Neural progenitor cell (in vitro differentiated cells): Measurements from ENCODE around the gene ADGRD1. TPM values are rescaled to one million over a fixed set of nuclear protein-coding genes. Genes with fewer than 3 reads are reported as not detected.

Experiments used
- DNase-seq: peaks from one replicate; pipeline ENCODE4 v3.0.0-alpha.2; 2016; ENCODE audit warnings: low spot score
- H2AFZ ChIP-seq: fragments of 200-600 bp; sonication (generic); replicated peaks from 2 replicates; pipeline ENCODE4 v1.6.1; 2016; ENCODE audit warnings: antibody characterized with exemption
- H3F3A ChIP-seq: fragments of 200-600 bp; sonication (generic); 2 replicates; pipeline ENCODE4 v1.6.1; 2016; ENCODE audit warnings: antibody characterized with exemption, low read depth
- H3K27ac ChIP-seq: fragments of 200-600 bp; sonication (generic); 2 replicates; pipeline ENCODE4 v1.5.1; 2016; ENCODE audit warnings: mild to moderate bottlenecking
- H3K27me3 ChIP-seq: fragments of 200-600 bp; sonication (generic); 2 replicates; pipeline ENCODE4 v1.6.1; 2016; ENCODE audit warnings: mild to moderate bottlenecking, moderate library complexity
- H3K36me3 ChIP-seq: fragments of 200-600 bp; sonication (generic); 2 replicates; pipeline ENCODE4 v1.5.1; 2016
- H3K4me1 ChIP-seq: fragments of 200-600 bp; sonication (generic); 2 replicates; pipeline ENCODE4 v1.6.1; 2016; ENCODE audit warnings: mixed run types
- H3K4me2 ChIP-seq: fragments of 200-600 bp; sonication (generic); 2 replicates; pipeline ENCODE4 v1.6.1; 2016
- H3K4me3 ChIP-seq: fragments of 200-600 bp; sonication (generic); 2 replicates; pipeline ENCODE4 v1.5.1; 2016
- H3K79me2 ChIP-seq: fragments of 200-600 bp; sonication (generic); 2 replicates; pipeline ENCODE4 v1.6.1; 2016; ENCODE audit warnings: low read depth
- H3K9ac ChIP-seq: fragments of 200-600 bp; sonication (generic); 2 replicates; pipeline ENCODE4 v1.6.1; 2016
- H3K9me3 ChIP-seq: fragments of 200-600 bp; sonication (generic); 2 replicates; pipeline ENCODE4 v1.5.1; 2016; ENCODE audit warnings: low read depth
- H4K20me1 ChIP-seq: fragments of 200-600 bp; sonication (generic); 2 replicates; pipeline ENCODE4 v1.6.1; 2016; ENCODE audit warnings: low read depth
- H3K27ac Mint-ChIP-seq: 3 replicates; pipeline ENCODE4 v1.8.0; 2021; ENCODE audit warnings: mixed read lengths
- H3K27me3 Mint-ChIP-seq: 2 replicates; pipeline ENCODE4 v1.8.0; 2022; ENCODE audit warnings: low read depth, mild to moderate bottlenecking, inconsistent platforms, moderate library complexity, mixed read lengths; ENCODE audit not compliant: insufficient read depth
- H3K36me3 Mint-ChIP-seq: 3 replicates; pipeline ENCODE4 v1.8.0; 2021; ENCODE audit warnings: mixed read lengths
- H3K4me1 Mint-ChIP-seq: 3 replicates; pipeline ENCODE4 v1.8.0; 2021; ENCODE audit warnings: mixed read lengths
- H3K4me3 Mint-ChIP-seq: 3 replicates; pipeline ENCODE4 v1.8.0; 2021; ENCODE audit warnings: mild to moderate bottlenecking, moderate library complexity, mixed read lengths
- H3K9me3 Mint-ChIP-seq: 3 replicates; pipeline ENCODE4 v1.8.0; 2020; ENCODE audit warnings: mixed read lengths
- EZH2 ChIP-seq: fragments of 200-600 bp; sonication (generic); IDR thresholded peaks from 2 replicates; pipeline ENCODE4 v1.6.1; 2017; ENCODE audit warnings: antibody characterized with exemption, mild to moderate bottlenecking, moderate library complexity
- EZH2phosphoT487 ChIP-seq: fragments of 200-600 bp; sonication (generic); IDR thresholded peaks from 2 replicates; pipeline ENCODE4 v1.6.1; 2017; ENCODE audit warnings: antibody characterized with exemption
- total RNA-seq: library from RNA; depleted of rRNA; stranded (reverse); fragments of >200 nt; gene quantifications from 2 replicates; pipeline ENCODE4 v1.2.3, GENCODE V29; 2015; ENCODE audit warnings: low replicate concordance
- TF ChIP-seq, protein P1 (sequence below): fragments of 200-600 bp; sonication (generic); IDR thresholded peaks from 2 replicates; pipeline ENCODE4 v1.5.1; 2017; ENCODE audit warnings: antibody characterized with exemption, mild to moderate bottlenecking

The ADGRD1 gene
- total RNA-seq, 1 donor from 2014 or later: not detected

DNA sequence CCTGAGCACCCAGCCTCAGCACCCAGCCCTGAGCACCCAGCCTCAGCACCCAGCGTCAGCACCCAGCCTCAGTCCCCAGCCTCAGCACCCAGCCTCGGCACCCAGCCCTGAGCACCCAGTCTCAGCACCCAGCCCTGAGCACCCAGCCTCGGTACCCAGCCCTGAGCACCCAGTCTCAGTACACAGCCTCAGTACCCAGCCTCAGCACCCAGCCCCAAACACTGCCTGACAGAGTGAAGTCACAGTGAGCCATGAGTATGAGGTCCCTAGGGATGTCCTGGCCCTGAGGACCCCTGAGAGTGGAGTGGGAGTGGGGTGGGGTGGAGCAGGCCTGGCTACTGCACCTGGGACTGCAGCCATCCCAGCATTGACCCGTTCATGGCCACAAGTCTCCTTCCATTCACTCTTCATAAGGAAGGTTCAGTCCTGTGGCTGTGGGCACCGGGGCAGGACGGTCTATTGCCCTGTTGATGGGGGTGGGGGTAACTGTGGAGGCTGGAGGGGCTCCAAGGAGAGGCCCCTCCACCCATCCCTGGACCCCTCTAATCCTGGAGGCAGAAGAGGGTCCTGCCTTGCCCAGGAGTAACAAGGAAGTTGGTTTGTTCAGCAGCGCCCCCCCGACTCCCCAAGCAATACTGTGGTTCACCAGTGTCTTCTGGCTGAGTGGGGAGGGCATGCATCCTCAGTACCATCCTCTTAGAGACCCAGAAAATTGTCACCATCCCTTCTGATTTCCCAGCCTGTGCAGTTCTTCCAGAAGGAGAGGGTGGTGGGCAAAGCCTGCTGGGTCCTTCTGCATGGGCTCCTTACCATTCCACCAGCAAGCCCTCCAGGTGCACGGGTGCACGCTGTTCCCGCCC, 140.5 kb downstream of the ADGRD1 start:
- Mint-ChIP-seq H3K27me3 (peaks cover 2% of the 10 kb centered on the region), H3K9me3 (no peaks in the 10 kb centered on the region), H3K36me3 (no peaks in the 10 kb centered on the region), H3K4me1 (peaks cover 5% of the 10 kb centered on the region), H3K4me3 (no peak overlapping the region), H3K27ac (no peak overlapping the region)
- no peak overlapping the region for H3K27ac ChIP-seq
- no peaks in the 10 kb centered on the region for H3K4me1 ChIP-seq
- H3K9ac ChIP-seq: no peak overlapping the region
- H3K4me2 ChIP-seq: no peak overlapping the region
- H3K79me2 ChIP-seq: no peaks in the 10 kb centered on the region
- no peak for DNase-seq
- H3K36me3 ChIP-seq: no peaks in the 10 kb centered on the region
- H3K9me3 ChIP-seq: no peaks in the 10 kb centered on the region
- H3F3A ChIP-seq: no peaks in the 10 kb centered on the region
- H3K4me3 ChIP-seq: no peak overlapping the region
- no peak overlapping the region for H2AFZ ChIP-seq
- no peaks in the 10 kb centered on the region for H4K20me1 ChIP-seq
- no peak for TF ChIP-seq EZH2
- TF ChIP-seq, protein P1, sequence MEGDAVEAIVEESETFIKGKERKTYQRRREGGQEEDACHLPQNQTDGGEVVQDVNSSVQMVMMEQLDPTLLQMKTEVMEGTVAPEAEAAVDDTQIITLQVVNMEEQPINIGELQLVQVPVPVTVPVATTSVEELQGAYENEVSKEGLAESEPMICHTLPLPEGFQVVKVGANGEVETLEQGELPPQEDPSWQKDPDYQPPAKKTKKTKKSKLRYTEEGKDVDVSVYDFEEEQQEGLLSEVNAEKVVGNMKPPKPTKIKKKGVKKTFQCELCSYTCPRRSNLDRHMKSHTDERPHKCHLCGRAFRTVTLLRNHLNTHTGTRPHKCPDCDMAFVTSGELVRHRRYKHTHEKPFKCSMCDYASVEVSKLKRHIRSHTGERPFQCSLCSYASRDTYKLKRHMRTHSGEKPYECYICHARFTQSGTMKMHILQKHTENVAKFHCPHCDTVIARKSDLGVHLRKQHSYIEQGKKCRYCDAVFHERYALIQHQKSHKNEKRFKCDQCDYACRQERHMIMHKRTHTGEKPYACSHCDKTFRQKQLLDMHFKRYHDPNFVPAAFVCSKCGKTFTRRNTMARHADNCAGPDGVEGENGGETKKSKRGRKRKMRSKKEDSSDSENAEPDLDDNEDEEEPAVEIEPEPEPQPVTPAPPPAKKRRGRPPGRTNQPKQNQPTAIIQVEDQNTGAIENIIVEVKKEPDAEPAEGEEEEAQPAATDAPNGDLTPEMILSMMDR: no peak
- no peaks in the 10 kb centered on the region for H3K27me3 ChIP-seq

DNA sequence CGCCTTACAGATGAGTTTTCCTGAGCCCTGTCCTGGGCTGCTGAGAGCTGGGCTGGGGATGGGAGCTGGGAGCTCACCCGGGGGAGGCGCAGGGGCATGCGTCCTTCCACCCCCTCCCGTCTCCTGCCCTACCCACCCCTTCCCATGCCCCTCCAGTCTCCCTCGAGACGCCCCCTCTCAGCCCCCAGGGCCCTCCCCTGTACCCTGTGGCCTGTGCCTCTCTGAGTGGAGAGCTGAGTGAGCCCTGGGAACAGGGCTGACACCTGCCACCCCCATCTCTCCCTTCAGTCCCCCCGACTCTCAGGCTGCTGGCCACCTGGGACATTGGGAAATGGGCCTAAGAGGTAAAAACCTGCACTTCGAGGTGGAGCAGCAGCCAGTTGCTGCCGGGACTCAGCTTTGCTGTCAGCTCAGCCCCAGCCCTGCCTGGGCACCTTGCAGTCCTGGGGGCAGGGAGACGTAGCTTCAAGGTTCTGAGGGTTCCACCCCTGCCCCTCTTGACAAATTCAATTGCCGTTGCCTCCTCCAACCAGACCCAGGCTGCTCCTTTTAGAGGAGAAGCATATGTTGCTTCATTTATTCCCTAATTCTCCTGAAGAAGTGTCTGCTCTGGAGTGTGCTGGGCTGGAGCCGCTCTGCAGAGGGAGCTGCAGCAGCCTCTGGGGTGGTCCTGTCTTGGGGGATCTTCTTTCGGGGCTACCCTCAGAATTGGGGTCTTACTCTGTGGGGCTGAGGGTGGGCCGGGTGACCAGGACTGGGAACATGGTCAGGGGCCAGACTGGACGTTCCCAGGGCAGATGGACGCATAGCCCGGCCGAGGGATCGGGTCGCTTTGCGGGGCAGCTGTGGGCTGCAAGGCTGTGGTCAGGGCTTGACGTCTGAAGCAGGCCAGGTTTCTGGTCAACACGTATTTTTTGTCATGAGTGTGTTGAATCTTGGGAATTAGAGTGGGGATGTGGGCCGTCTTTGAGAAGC, 141.4 kb downstream of the ADGRD1 start:
- no peak overlapping the region for H3K27ac ChIP-seq
- H3K36me3 ChIP-seq: no peaks in the 10 kb centered on the region
- H3K27ac Mint-ChIP-seq: peak overlapping the region; percentile 76
- H3F3A ChIP-seq: no peaks in the 10 kb centered on the region
- H3K36me3 Mint-ChIP-seq: no peaks in the 10 kb centered on the region
- no peaks in the 10 kb centered on the region for H3K79me2 ChIP-seq
- peaks cover 2% of the 10 kb centered on the region for H3K27me3 Mint-ChIP-seq
- no peaks in the 10 kb centered on the region for H3K4me1 ChIP-seq
- H4K20me1 ChIP-seq: no peaks in the 10 kb centered on the region
- TF ChIP-seq EZH2 (no peak), EZH2phosphoT487 (no peak)
- TF ChIP-seq, protein P1: no peak
- no peaks in the 10 kb centered on the region for H3K9me3 ChIP-seq
- no peak for DNase-seq
- H3K4me3 ChIP-seq: no peak overlapping the region
- H3K9ac ChIP-seq: no peak overlapping the region
- H3K4me2 ChIP-seq: no peak overlapping the region
- peaks cover 5% of the 10 kb centered on the region for H3K4me1 Mint-ChIP-seq
- H3K4me3 Mint-ChIP-seq: no peak overlapping the region
- no peaks in the 10 kb centered on the region for H3K9me3 Mint-ChIP-seq
- H3K27me3 ChIP-seq: no peaks in the 10 kb centered on the region
- no peak overlapping the region for H2AFZ ChIP-seq

DNA sequence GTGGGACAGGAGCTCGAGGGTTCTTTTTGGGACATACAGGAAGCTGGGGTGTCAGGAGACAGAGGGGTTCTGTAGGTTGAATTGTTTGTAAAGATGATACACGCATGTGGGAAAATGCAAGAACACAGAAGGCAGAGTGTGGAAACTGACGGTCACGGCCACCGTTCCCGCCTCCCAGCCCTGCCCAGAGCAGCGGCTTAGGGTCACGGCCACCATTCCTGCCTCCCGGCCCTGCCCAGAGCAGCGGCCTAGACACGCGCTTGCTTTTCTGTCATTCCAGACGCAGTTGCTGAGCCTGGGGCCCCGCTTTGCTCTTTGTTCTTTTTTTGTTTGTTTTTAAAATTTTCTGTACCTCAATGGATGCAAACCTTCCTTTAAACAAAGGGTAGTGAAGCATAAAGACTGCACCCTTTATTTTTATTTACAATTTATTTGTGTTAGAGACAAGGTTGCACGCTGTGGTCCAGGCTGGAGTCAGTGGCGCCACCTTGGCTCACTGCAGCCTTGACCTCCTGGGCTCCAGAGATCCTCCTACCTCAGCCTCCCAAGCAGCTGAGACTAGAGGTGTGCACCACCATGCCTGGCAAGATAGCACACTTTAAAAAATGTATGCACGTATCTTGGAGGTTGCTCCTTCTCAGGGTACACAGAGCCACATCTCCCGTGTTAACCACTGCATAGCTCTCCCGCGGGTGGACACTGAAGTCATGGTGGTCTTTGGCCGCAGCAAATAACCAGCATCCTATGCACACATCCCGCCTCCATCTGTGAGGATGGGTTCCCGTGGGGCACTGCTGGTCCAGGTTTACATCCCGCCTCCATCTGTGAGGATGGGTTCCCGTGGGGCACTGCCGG, 142.3 kb downstream of the ADGRD1 start:
- Mint-ChIP-seq H3K36me3 (no peaks in the 10 kb centered on the region), H3K27ac (peak overlapping the region; percentile 76), H3K9me3 (peaks cover 3% of the 10 kb centered on the region), H3K4me1 (peaks cover 5% of the 10 kb centered on the region), H3K27me3 (peaks cover 4% of the 10 kb centered on the region), H3K4me3 (no peak overlapping the region)
- H3K27ac ChIP-seq: no peak overlapping the region
- no peaks in the 10 kb centered on the region for H3K79me2 ChIP-seq
- H3F3A ChIP-seq: no peaks in the 10 kb centered on the region
- no peak overlapping the region for H3K4me2 ChIP-seq
- no peaks in the 10 kb centered on the region for H3K27me3 ChIP-seq
- TF ChIP-seq EZH2: no peak
- TF ChIP-seq EZH2phosphoT487: no peak
- TF ChIP-seq, protein P1: no peak
- H3K4me1 ChIP-seq: no peaks in the 10 kb centered on the region
- H2AFZ ChIP-seq: no peak overlapping the region
- no peaks in the 10 kb centered on the region for H3K36me3 ChIP-seq
- H3K4me3 ChIP-seq: no peak overlapping the region
- H4K20me1 ChIP-seq: no peaks in the 10 kb centered on the region
- H3K9me3 ChIP-seq: no peaks in the 10 kb centered on the region
- DNase-seq: no peak
- no peak overlapping the region for H3K9ac ChIP-seq
